Neural cell (in vitro differentiated cells): Measurements from ENCODE around the gene CYP2E1. TPM values are rescaled to one million over a fixed set of nuclear protein-coding genes. Genes with fewer than 3 reads are reported as not detected.

Experiments
- H2AFZ ChIP-seq: fragments of 200-600, 300-800 bp; sonication (generic), shearing (Covaris generic); 2 replicates; pipeline ENCODE4 v1.6.0; 2014; ENCODE audit warnings: low read depth, mild to moderate bottlenecking, antibody characterized with exemption, low read length, moderate library complexity
- H3F3A ChIP-seq: fragments of 200-600 bp; shearing (Covaris generic); 2 replicates; pipeline ENCODE4 v1.6.1; 2016; ENCODE audit warnings: mild to moderate bottlenecking, moderate library complexity, mixed read lengths, antibody characterized with exemption, low read length; ENCODE audit not compliant: insufficient read depth, poor library complexity, severe bottlenecking
- H3K27ac ChIP-seq: fragments of 200-600, 300-800 bp; sonication (generic), shearing (Covaris generic); 2 replicates; pipeline ENCODE4 v1.5.1; 2014; ENCODE audit warnings: mild to moderate bottlenecking, low read length, moderate library complexity
- H3K27me3 ChIP-seq: fragments of 300-800, 200-600 bp; sonication (generic), shearing (Covaris generic); 2 replicates; pipeline ENCODE4 v1.6.0; 2014; ENCODE audit warnings: mild to moderate bottlenecking, low read depth, low read length, moderate library complexity; ENCODE audit not compliant: insufficient read depth
- H3K36me3 ChIP-seq: fragments of 300-800, 200-600 bp; sonication (generic), shearing (Covaris generic); 2 replicates; pipeline ENCODE4 v1.5.1; 2014; ENCODE audit warnings: mild to moderate bottlenecking, antibody characterized with exemption, low read length, moderate library complexity; ENCODE audit not compliant: insufficient read depth
- H3K4me2 ChIP-seq: fragments of 300-800, 200-600 bp; sonication (generic), shearing (Covaris generic); 2 replicates; pipeline ENCODE4 v1.6.0; 2014; ENCODE audit warnings: mild to moderate bottlenecking, low read length
- H3K4me3 ChIP-seq: fragments of 300-800, 200-600 bp; sonication (generic), shearing (Covaris generic); 2 replicates; pipeline ENCODE4 v1.5.1; 2014; ENCODE audit warnings: mild to moderate bottlenecking, low read length, moderate library complexity
- H3K79me2 ChIP-seq: fragments of 200-600 bp; shearing (Covaris generic); replicated peaks from 2 replicates; pipeline ENCODE4 v1.6.0; 2014; ENCODE audit warnings: mild to moderate bottlenecking, low read length, moderate library complexity; ENCODE audit not compliant: insufficient read depth
- H3K9ac ChIP-seq: fragments of 300-800, 200-600 bp; sonication (generic), shearing (Covaris generic); 2 replicates; pipeline ENCODE4 v1.6.1; 2016; ENCODE audit warnings: mild to moderate bottlenecking, low read length, mixed read lengths
- H3K9me2 ChIP-seq: fragments of 200-600 bp; shearing (Covaris generic); 2 replicates; pipeline ENCODE4 v1.6.1; 2016; ENCODE audit warnings: mild to moderate bottlenecking, low read length, mixed read lengths; ENCODE audit not compliant: insufficient read depth
- H3K9me3 ChIP-seq: fragments of 200-600, 300-800 bp; sonication (generic), shearing (Covaris generic); 2 replicates; pipeline ENCODE4 v1.6.1; 2016; ENCODE audit warnings: mild to moderate bottlenecking, mixed run types, low read length, moderate library complexity, mixed read lengths
- H4K20me1 ChIP-seq: fragments of 200-600 bp; shearing (Covaris generic); 2 replicates; pipeline ENCODE4 v1.6.1; 2016; ENCODE audit warnings: mild to moderate bottlenecking, mixed run types; ENCODE audit not compliant: insufficient read depth
- CTCF ChIP-seq: fragments of 450-650 bp; IDR thresholded peaks from 2 replicates; pipeline ENCODE4 v1.5.1; 2014; ENCODE audit warnings: antibody characterized with exemption, mild to moderate bottlenecking, moderate library complexity; ENCODE audit not compliant: poor library complexity, severe bottlenecking
- EP300 ChIP-seq: fragments of 450-650 bp; conservative IDR thresholded peaks from 2 replicates; pipeline ENCODE4 v1.6.1; 2014; ENCODE audit warnings: antibody characterized with exemption, mild to moderate bottlenecking, moderate library complexity; ENCODE audit not compliant: poor library complexity, severe bottlenecking
- EZH2 ChIP-seq: fragments of 200-600, 300-800 bp; shearing (Covaris generic), sonication (generic); IDR thresholded peaks from 2 replicates; pipeline ENCODE4 v1.6.1; 2014; ENCODE audit warnings: antibody characterized with exemption, low read length, borderline replicate concordance, mild to moderate bottlenecking; ENCODE audit not compliant: insufficient read depth, poor library complexity, severe bottlenecking
- MXI1 ChIP-seq: fragments of 450-650 bp; conservative IDR thresholded peaks from 2 replicates; pipeline ENCODE4 v1.6.1; 2014; ENCODE audit warnings: antibody characterized with exemption, mild to moderate bottlenecking; ENCODE audit not compliant: poor library complexity, severe bottlenecking
- POLR2AphosphoS5 ChIP-seq: IDR thresholded peaks from 2 replicates; pipeline ENCODE4 v1.6.1; 2012
- RAD21 ChIP-seq: fragments of 450-650 bp; conservative IDR thresholded peaks from 2 replicates; pipeline ENCODE4 v1.6.1; 2014; ENCODE audit warnings: antibody characterized with exemption, mild to moderate bottlenecking, moderate library complexity
- SMC3 ChIP-seq: fragments of 450-650 bp; conservative IDR thresholded peaks from 2 replicates; pipeline ENCODE4 v1.6.1; 2014; ENCODE audit warnings: antibody characterized with exemption, mild to moderate bottlenecking, moderate library complexity; ENCODE audit not compliant: poor library complexity
- TAF1 ChIP-seq: IDR thresholded peaks from 2 replicates; pipeline ENCODE4 v1.6.1; 2012; ENCODE audit warnings: low read depth
- polyA plus RNA-seq: library from polyadenylated mRNA; depleted of rRNA; stranded (reverse); fragments of >200 nt; gene quantifications from 2 replicates; pipeline ENCODE4 v1.2.3, GENCODE V29; 2014
- TF ChIP-seq, protein P1 (sequence below): IDR thresholded peaks from 2 replicates; pipeline ENCODE4 v1.6.1; 2012; ENCODE audit warnings: borderline replicate concordance

Gene CYP2E1
- polyA plus RNA-seq, 1 donor from 2014 or later: 1.7 TPM

- H4K20me1 ChIP-seq: no peaks in the 10 kb centered on the region
- no peaks in the 10 kb centered on the region for H3K27me3 ChIP-seq
- TF ChIP-seq RAD21 (no peak), SMC3 (no peak), TAF1 (no peak), EZH2 (no peak), POLR2AphosphoS5 (no peak), EP300 (no peak), CTCF (no peak), MXI1 (no peak)
- TF ChIP-seq, protein P1, sequence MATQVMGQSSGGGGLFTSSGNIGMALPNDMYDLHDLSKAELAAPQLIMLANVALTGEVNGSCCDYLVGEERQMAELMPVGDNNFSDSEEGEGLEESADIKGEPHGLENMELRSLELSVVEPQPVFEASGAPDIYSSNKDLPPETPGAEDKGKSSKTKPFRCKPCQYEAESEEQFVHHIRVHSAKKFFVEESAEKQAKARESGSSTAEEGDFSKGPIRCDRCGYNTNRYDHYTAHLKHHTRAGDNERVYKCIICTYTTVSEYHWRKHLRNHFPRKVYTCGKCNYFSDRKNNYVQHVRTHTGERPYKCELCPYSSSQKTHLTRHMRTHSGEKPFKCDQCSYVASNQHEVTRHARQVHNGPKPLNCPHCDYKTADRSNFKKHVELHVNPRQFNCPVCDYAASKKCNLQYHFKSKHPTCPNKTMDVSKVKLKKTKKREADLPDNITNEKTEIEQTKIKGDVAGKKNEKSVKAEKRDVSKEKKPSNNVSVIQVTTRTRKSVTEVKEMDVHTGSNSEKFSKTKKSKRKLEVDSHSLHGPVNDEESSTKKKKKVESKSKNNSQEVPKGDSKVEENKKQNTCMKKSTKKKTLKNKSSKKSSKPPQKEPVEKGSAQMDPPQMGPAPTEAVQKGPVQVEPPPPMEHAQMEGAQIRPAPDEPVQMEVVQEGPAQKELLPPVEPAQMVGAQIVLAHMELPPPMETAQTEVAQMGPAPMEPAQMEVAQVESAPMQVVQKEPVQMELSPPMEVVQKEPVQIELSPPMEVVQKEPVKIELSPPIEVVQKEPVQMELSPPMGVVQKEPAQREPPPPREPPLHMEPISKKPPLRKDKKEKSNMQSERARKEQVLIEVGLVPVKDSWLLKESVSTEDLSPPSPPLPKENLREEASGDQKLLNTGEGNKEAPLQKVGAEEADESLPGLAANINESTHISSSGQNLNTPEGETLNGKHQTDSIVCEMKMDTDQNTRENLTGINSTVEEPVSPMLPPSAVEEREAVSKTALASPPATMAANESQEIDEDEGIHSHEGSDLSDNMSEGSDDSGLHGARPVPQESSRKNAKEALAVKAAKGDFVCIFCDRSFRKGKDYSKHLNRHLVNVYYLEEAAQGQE: no peak
- no peak overlapping the region for H3K4me3 ChIP-seq
- H3F3A ChIP-seq: no peaks in the 10 kb centered on the region
- H3K4me2 ChIP-seq: no peak overlapping the region
- no peak overlapping the region for H3K27ac ChIP-seq
- no peaks in the 10 kb centered on the region for H3K79me2 ChIP-seq
- no peak overlapping the region for H3K9ac ChIP-seq
- no peaks in the 10 kb centered on the region for H3K36me3 ChIP-seq
- H2AFZ ChIP-seq: no peak overlapping the region
- H3K9me2 ChIP-seq: no peaks in the 10 kb centered on the region
- H3K9me3 ChIP-seq: peaks cover 3% of the 10 kb centered on the region
Observed at GRCh38 chr10:133529576-133529946, 2.4 kb downstream of the CYP2E1 start.

DNA sequence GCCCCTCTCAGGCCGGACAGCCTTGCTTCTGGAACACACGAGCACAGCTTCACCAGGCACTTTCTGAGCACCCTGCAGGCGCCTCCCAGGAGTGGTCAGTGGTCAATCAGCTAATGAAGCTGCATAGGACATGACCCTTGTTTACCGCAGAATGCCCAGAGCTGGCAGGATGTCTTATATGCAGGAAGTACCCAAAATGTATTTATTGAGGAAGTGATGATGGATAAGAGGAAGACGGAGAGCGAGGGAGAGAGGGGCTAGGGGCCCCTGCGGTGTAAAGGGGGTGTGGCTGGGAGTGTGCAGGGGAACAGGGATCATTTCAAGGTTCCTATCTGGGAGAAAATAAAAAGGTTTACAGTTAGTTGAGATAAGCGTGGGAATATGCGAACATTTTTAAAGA, 3.3 kb downstream of the CYP2E1 start:
- Histone ChIP-seq H3K9ac (no peak overlapping the region), H4K20me1 (no peaks in the 10 kb centered on the region), H3K79me2 (no peaks in the 10 kb centered on the region), H2AFZ (no peak overlapping the region), H3K9me3 (peaks cover 3% of the 10 kb centered on the region), H3F3A (no peaks in the 10 kb centered on the region), H3K4me3 (no peak overlapping the region), H3K36me3 (no peaks in the 10 kb centered on the region), H3K9me2 (no peaks in the 10 kb centered on the region), H3K4me2 (no peak overlapping the region), H3K27me3 (no peaks in the 10 kb centered on the region), H3K27ac (no peak overlapping the region)
- no peak for TF ChIP-seq MXI1
- TF ChIP-seq EP300: no peak
- no peak for TF ChIP-seq CTCF
- TF ChIP-seq POLR2AphosphoS5: no peak
- no peak for TF ChIP-seq SMC3
- TF ChIP-seq, protein P1: no peak
- no peak for TF ChIP-seq RAD21
